IPS-20b (cell line): ENCODE data around the gene PRKCSH.
"Not testable (repeated sequence)": the region's sequence is repeated elsewhere in the genome, so short reads cannot be mapped to it uniquely, and the experiment has no call there.

Source experiments
- H3K27ac ChIP-seq: one replicate; pipeline ENCODE4 v1.5.1; 2013; ENCODE audit warnings: low read length
- H3K27me3 ChIP-seq: 2 replicates; pipeline ENCODE4 v1.6.1; 2013; ENCODE audit warnings: mild to moderate bottlenecking, low read length, inconsistent platforms; ENCODE audit not compliant: insufficient read depth
- H3K36me3 ChIP-seq: 2 replicates; pipeline ENCODE4 v1.6.1; 2013; ENCODE audit warnings: low read depth, mild to moderate bottlenecking, inconsistent platforms, low read length, moderate library complexity; ENCODE audit not compliant: insufficient read depth
- H3K4me1 ChIP-seq: 2 replicates; pipeline ENCODE4 v1.6.1; 2013; ENCODE audit warnings: mild to moderate bottlenecking, control low read depth, inconsistent platforms, low read length, moderate library complexity; ENCODE audit not compliant: insufficient read depth
- H3K4me3 ChIP-seq: 2 replicates; pipeline ENCODE4 v1.5.1; 2013; ENCODE audit warnings: mild to moderate bottlenecking, low read length, inconsistent platforms
- H3K9ac ChIP-seq: 2 replicates; pipeline ENCODE4 v1.6.1; 2013; ENCODE audit warnings: low read depth, mild to moderate bottlenecking, inconsistent platforms, low read length, moderate library complexity
- H3K9me3 ChIP-seq: 2 replicates; pipeline ENCODE4 v1.6.1; 2013; ENCODE audit warnings: mild to moderate bottlenecking, low read depth, low read length, inconsistent platforms; ENCODE audit not compliant: insufficient read depth

The PRKCSH gene

GRCh38 chr19:11465600-11465999, 30.2 kb downstream of the PRKCSH start:
- H3K27me3 ChIP-seq: no peaks in the 10 kb centered on the region
- H3K9me3 ChIP-seq: no peaks in the 10 kb centered on the region
- no peak overlapping the region for H3K27ac ChIP-seq
- no peak overlapping the region for H3K4me3 ChIP-seq
- no peaks in the 10 kb centered on the region for H3K36me3 ChIP-seq
- H3K4me1 ChIP-seq: no peaks in the 10 kb centered on the region; the same call in 1 of the 2 replicates
- no peak overlapping the region for H3K9ac ChIP-seq

- H3K4me1 ChIP-seq, H3K27ac ChIP-seq, H3K9ac ChIP-seq, H3K4me3 ChIP-seq, H3K36me3 ChIP-seq, H3K9me3 ChIP-seq, H3K27me3 ChIP-seq: not testable (repeated sequence)
Observed at GRCh38 chr19:11468266-11468845, 32.9 kb downstream of the PRKCSH start.

GRCh38 chr19:11473725-11474124, 38.3 kb downstream of the PRKCSH start:
- Histone ChIP-seq H3K9me3 (no peaks in the 10 kb centered on the region), H3K27ac (no peak overlapping the region), H3K27me3 (peaks cover 10% of the 10 kb centered on the region), H3K36me3 (no peaks in the 10 kb centered on the region), H3K4me3 (no peak overlapping the region), H3K9ac (no peak overlapping the region), H3K4me1 (no peaks in the 10 kb centered on the region)

- H3K4me1 ChIP-seq, H3K9ac ChIP-seq, H3K4me3 ChIP-seq, H3K27ac ChIP-seq, H3K36me3 ChIP-seq, H3K9me3 ChIP-seq: not testable (repeated sequence)
- peaks cover 24% of the 10 kb centered on the region for H3K27me3 ChIP-seq
Observed at GRCh38 chr19:11475343-11475742, 39.9 kb downstream of the PRKCSH start.

GRCh38 chr19:11475861-11476260, 40.4 kb downstream of the PRKCSH start:
- H3K9me3 ChIP-seq: no peaks in the 10 kb centered on the region; the same call in 1 of the 2 replicates
- H3K4me3 ChIP-seq: no peak overlapping the region
- H3K27me3 ChIP-seq: peaks cover 30% of the 10 kb centered on the region
- H3K9ac ChIP-seq: no peak overlapping the region
- no peak overlapping the region for H3K27ac ChIP-seq
- H3K36me3 ChIP-seq: no peaks in the 10 kb centered on the region
- H3K4me1 ChIP-seq: no peaks in the 10 kb centered on the region

- Histone ChIP-seq H3K36me3 (no peaks in the 10 kb centered on the region), H3K9me3 (no peaks in the 10 kb centered on the region; the same call in 1 of the 2 replicates), H3K4me3 (peak overlapping the region; percentile 60; the same call in 1 of the 2 replicates), H3K27me3 (peaks cover 52% of the 10 kb centered on the region), H3K9ac (no peak overlapping the region; the same call in 1 of the 2 replicates), H3K4me1 (no peaks in the 10 kb centered on the region), H3K27ac (no peak overlapping the region)
Observed at GRCh38 chr19:11478167-11479089, 43.0 kb downstream of the PRKCSH start.

GRCh38 chr19:11479090-11479897, 43.9 kb downstream of the PRKCSH start:
- Histone ChIP-seq H3K9ac (no peak overlapping the region; the same call in 1 of the 2 replicates), H3K4me3 (peak overlapping the region; percentile 60; the same call in 1 of the 2 replicates), H3K9me3 (no peaks in the 10 kb centered on the region; the same call in 1 of the 2 replicates), H3K36me3 (no peaks in the 10 kb centered on the region), H3K27ac (no peak overlapping the region), H3K27me3 (peaks cover 52% of the 10 kb centered on the region), H3K4me1 (no peaks in the 10 kb centered on the region)

- no peaks in the 10 kb centered on the region; the same call in 1 of the 2 replicates for H3K9me3 ChIP-seq
- no peak overlapping the region; the same call in 1 of the 2 replicates for H3K4me3 ChIP-seq
- peaks cover 52% of the 10 kb centered on the region for H3K27me3 ChIP-seq
- H3K9ac ChIP-seq: no peak overlapping the region
- H3K36me3 ChIP-seq: no peaks in the 10 kb centered on the region
- H3K27ac ChIP-seq: no peak overlapping the region
- no peaks in the 10 kb centered on the region for H3K4me1 ChIP-seq
Observed at GRCh38 chr19:11479898-11480714, 44.7 kb downstream of the PRKCSH start.

GRCh38 chr19:11480715-11481533, 45.5 kb downstream of the PRKCSH start, which contains the start of gene ELAVL3:
Gene ELAVL3, minus strand, starts transcription at chr19:11481046. Its CDS starts 438 bp downstream, at chr19:11480608.
- peak within 1 kb of the TSS; percentile 51; the same call in 1 of the 2 replicates for H3K4me3 ChIP-seq

More at GRCh38 chr19:11480715-11481533, 45.5 kb downstream of the PRKCSH start, which contains the start of gene ELAVL3:
- no peaks in the 10 kb centered on the region for H3K4me1 ChIP-seq
- H3K9ac ChIP-seq: no peak within 1 kb of the TSS
- H3K9me3 ChIP-seq: no peaks in the 10 kb centered on the region; the same call in 1 of the 2 replicates
- no peak within 1 kb of the TSS for H3K27ac ChIP-seq
- H3K27me3 ChIP-seq: peaks cover 52% of the 10 kb centered on the region
- no peaks in the 10 kb centered on the region for H3K36me3 ChIP-seq
